Activated CD8-positive, alpha-beta memory T cell treated with anti-CD3 and anti-CD28 coated beads for 24 hours (primary cell): ENCODE results near the gene ANKS1A.
"Not testable (repeated sequence)": the region's sequence is repeated elsewhere in the genome, so short reads cannot be mapped to it uniquely, and the experiment has no call there.

Experiments
- DNase-seq: peaks from one replicate; pipeline ENCODE4 v3.0.0-alpha.2; 2020

Gene ANKS1A

GRCh38 chr6:34888874-34889555, at the start of gene ANKS1A:
ANKS1A (plus strand) TSS chr6:34889255; CDS start chr6:34889403, 148 bp downstream.
- DNase-seq: peak; percentile 97

GRCh38 chr6:34839666-34840352, 49.2 kb upstream of the ANKS1A start:
- no peak for DNase-seq

- DNase-seq: not testable (repeated sequence)
Measured at GRCh38 chr6:34849066-34849465, 40.0 kb upstream of the ANKS1A start.

GRCh38 chr6:34851361-34851760, 37.7 kb upstream of the ANKS1A start:
- no peak for DNase-seq

- DNase-seq: no peak
Measured at GRCh38 chr6:34852406-34853085, 36.5 kb upstream of the ANKS1A start.

- DNase-seq: no peak
Measured at GRCh38 chr6:34855463-34855862, 33.6 kb upstream of the ANKS1A start.

GRCh38 chr6:34858681-34859080, 30.4 kb upstream of the ANKS1A start:
- DNase-seq: no peak

- no peak for DNase-seq
Measured at GRCh38 chr6:34859951-34860350, 29.1 kb upstream of the ANKS1A start.

- no peak for DNase-seq
Measured at GRCh38 chr6:34860776-34861175, 28.3 kb upstream of the ANKS1A start.

- DNase-seq: no peak
Measured at GRCh38 chr6:34864007-34864406, 25.0 kb upstream of the ANKS1A start.

GRCh38 chr6:34865107-34865506, 23.9 kb upstream of the ANKS1A start:
- no peak for DNase-seq

- no peak for DNase-seq
Measured at GRCh38 chr6:34866509-34866908, 22.5 kb upstream of the ANKS1A start.

GRCh38 chr6:34867484-34867883, 21.6 kb upstream of the ANKS1A start:
- no peak for DNase-seq

GRCh38 chr6:34871853-34872252, 17.2 kb upstream of the ANKS1A start:
- DNase-seq: no peak

- no peak for DNase-seq
Measured at GRCh38 chr6:34872332-34872731, 16.7 kb upstream of the ANKS1A start.

GRCh38 chr6:34875292-34876213, 13.5 kb upstream of the ANKS1A start:
- no peak for DNase-seq

GRCh38 chr6:34876472-34876871, 12.6 kb upstream of the ANKS1A start:
- no peak for DNase-seq

GRCh38 chr6:34877259-34877658, 11.8 kb upstream of the ANKS1A start:
- DNase-seq: no peak

- DNase-seq: no peak
Measured at GRCh38 chr6:34877869-34878485, 11.1 kb upstream of the ANKS1A start.

- not testable (repeated sequence) for DNase-seq
Measured at GRCh38 chr6:34884073-34884472, 5.0 kb upstream of the ANKS1A start.

- no peak for DNase-seq
Measured at GRCh38 chr6:34884996-34885395, 4.1 kb upstream of the ANKS1A start.

GRCh38 chr6:34885837-34886236, 3.2 kb upstream of the ANKS1A start:
- not testable (repeated sequence) for DNase-seq
